22Rv1 (cell line): ENCODE data around the gene PTCH1.

Experiments used
- H3K27ac ChIP-seq: fragments of 450-650 bp; 2 replicates; pipeline ENCODE4 v1.5.1; 2017
- CTCF ChIP-seq: fragments of 450-650 bp; IDR thresholded peaks from 2 replicates; pipeline ENCODE4 v1.5.1; 2017; ENCODE audit warnings: mild to moderate bottlenecking
- ZFX ChIP-seq: fragments of 450-650 bp; IDR thresholded peaks from 2 replicates; pipeline ENCODE4 v1.6.1; 2017; ENCODE audit warnings: antibody characterized with exemption, borderline replicate concordance

The PTCH1 gene

GRCh38 chr9:95507464-95508241 lies 9.1 kb downstream of the PTCH1 start:
- H3K27ac ChIP-seq: peak overlapping the region; percentile 97
- TF ChIP-seq ZFX: no peak
- TF ChIP-seq CTCF: 0 out of 2 replicates have a peak, but pooled peaks have one; percentile 1

DNA sequence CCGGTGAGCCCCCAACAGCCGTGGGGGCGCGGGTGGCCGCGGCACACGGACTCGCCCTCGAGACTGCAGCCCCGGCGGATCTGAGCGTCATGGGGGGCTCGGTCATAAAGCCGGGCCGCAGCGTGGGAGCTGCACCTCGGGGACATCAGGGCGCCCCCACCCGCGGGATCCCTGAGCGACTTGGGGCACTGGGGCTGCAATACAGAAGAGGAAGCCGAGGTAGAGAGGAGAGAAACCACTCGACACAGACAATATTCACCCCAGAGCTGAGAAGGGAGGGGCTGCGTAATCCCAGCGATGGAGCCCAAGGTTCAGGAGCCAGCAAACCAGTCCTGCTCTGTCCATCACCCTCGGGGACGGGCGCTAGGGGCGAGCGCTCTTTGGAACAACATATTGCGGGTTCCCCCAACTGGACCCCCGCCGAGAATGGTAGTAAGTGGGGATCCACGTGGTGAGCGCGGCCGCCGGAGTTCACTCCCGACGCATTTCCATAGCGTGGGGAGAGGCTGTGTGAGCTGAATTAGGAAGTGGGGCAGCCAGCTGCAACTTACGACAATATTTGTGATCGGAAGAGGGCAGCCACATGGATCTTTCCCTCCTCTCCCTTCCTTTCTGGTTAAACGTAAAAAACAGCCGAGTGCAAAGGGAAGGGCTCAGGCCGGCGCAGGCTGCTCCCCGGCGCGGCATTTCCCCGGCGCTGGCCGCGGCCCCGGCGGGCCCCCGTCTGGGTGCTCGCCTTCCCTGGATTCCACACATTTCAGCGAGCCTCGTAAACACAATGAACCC lies 9.9 kb downstream of the PTCH1 start:
- TF ChIP-seq CTCF (peak; percentile 10; the same call in 1 of the 2 replicates), ZFX (no peak)
- H3K27ac ChIP-seq: peak overlapping the region; percentile 97

GRCh38 chr9:95506428-95506677 lies 10.4 kb downstream of the PTCH1 start:
- TF ChIP-seq CTCF (no peak), ZFX (no peak)
- H3K27ac ChIP-seq: peak overlapping the region; percentile 97

- TF ChIP-seq ZFX: no peak
- TF ChIP-seq CTCF: no peak
- peak overlapping the region; percentile 97 for H3K27ac ChIP-seq
These were observed 10.9 kb downstream of the PTCH1 start for GRCh38 chr9:95505717-95506427.

GRCh38 chr9:95505072-95505716 lies 11.6 kb downstream of the PTCH1 start:
- peak overlapping the region; percentile 97 for H3K27ac ChIP-seq
- TF ChIP-seq ZFX: no peak
- no peak for TF ChIP-seq CTCF

- peak overlapping the region; percentile 97 for H3K27ac ChIP-seq
- TF ChIP-seq CTCF (no peak), ZFX (no peak)
These were observed 12.5 kb downstream of the PTCH1 start for GRCh38 chr9:95504053-95504963.
